Right atrium auricular region (tissue), 2 donors: ENCODE results near the gene USF1. TPM values are rescaled to one million over a fixed set of nuclear protein-coding genes. Genes with fewer than 3 reads are reported as not detected.

Source experiments
- DNase-seq: peaks from one replicate; pipeline ENCODE4 v3.0.0-alpha.2; 2019; ENCODE audit warnings: low spot score
- H3K27ac ChIP-seq, 2 donors: fragments of 200-600 bp; sonication (generic); 1 replicate in 1 of 2; 2 replicates in 1 of 2; pipeline ENCODE4 v1.5.1; 2016 to 2019
- H3K27me3 ChIP-seq, 2 donors: fragments of 200-600 bp; sonication (generic); one replicate each; pipeline versions ENCODE4 v1.5.1 to v1.6.0; 2017 to 2019
- H3K36me3 ChIP-seq: fragments of 200-600 bp; sonication (generic); one replicate; pipeline ENCODE4 v1.5.1; 2016
- H3K4me1 ChIP-seq, 2 donors: fragments of 200-600 bp; sonication (generic); one replicate each; pipeline versions ENCODE4 v1.5.1 to v1.6.0; 2017 to 2019
- H3K4me3 ChIP-seq, 2 donors: fragments of 200-600 bp; sonication (generic); 1 replicate in 1 of 2; 2 replicates in 1 of 2; pipeline ENCODE4 v1.5.1; 2017 to 2019; ENCODE audit warnings: mild to moderate bottlenecking in 1 of 2, moderate library complexity in 1 of 2
- H3K9me3 ChIP-seq, 2 donors: fragments of 200-600 bp; sonication (generic); one replicate each; pipeline ENCODE4 v1.5.1; 2019
- CTCF ChIP-seq, 2 donors: fragments of 200-600 bp; sonication (generic); IDR thresholded peaks; one replicate each; pipeline ENCODE4 v1.5.1; 2019; ENCODE audit warnings: antibody characterized with exemption in 2 of 2
- total RNA-seq, 2 donors: library from RNA; depleted of rRNA; stranded (reverse); fragments of >200 nt; gene quantifications; one replicate each; pipeline ENCODE4 v1.1.0, GENCODE V29; 2016

The USF1 gene
- total RNA-seq, 2 donors from 2014 or later, result 21.7 to 25.5 TPM

DNA sequence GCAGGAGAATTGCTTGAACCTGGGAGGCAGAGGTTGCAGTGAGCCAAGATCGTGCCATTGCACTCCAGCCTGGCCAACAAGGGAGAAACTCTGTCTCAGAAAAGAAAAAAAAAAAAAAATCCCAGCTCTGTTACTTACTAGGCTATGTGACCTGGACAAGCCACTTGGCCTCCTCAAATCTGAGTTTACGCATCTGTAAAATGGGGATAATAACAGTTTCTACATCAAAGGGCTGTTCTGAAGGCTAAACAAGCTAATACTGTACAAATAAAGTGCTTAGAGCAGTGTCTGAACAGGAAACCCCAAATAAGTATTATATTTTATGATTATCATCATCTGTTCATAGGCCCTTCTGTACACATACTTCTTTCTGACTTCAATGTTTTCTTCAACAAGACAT, 38.4 kb downstream of the USF1 start:
- Histone ChIP-seq H3K4me3 (no peak overlapping the region), H3K27ac (no peak overlapping the region), H3K27me3 (no peaks in the 10 kb centered on the region), H3K4me1 (no peaks in the 10 kb centered on the region), H3K36me3 (no peaks in the 10 kb centered on the region), H3K9me3 (no peaks in the 10 kb centered on the region)
- no peak for TF ChIP-seq CTCF (IDR thresholded peaks at IDR 0.05)
- DNase-seq, result no peak

GRCh38 chr1:161006563-161006962, 39.2 kb downstream of the USF1 start:
- no peak for DNase-seq
- Histone ChIP-seq H3K4me1 (no peaks in the 10 kb centered on the region), H3K27me3 (no peaks in the 10 kb centered on the region), H3K9me3 (no peaks in the 10 kb centered on the region), H3K36me3 (no peaks in the 10 kb centered on the region), H3K27ac (no peak overlapping the region), H3K4me3 (no peak overlapping the region)
- no peak for TF ChIP-seq CTCF (IDR thresholded peaks at IDR 0.05)

DNA sequence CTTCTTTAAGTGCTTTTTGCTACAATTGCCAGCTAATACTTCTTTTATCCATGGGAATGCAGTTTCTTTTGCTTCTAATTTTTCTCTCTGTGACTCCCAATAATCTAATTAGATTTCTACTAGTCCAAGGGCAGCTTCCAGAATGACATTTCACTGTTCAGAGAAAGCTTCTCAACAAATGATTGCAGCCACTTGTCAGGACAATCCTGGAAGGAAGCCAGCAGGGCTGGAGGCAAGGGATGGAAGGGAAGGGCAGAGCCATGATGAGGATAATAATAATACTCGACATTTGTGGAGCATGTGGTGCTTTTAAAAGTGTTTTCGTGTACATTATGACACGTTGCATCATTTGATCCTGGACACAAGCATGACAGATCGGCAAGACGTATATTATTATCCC, 44.3 kb downstream of the USF1 start:
- Histone ChIP-seq H3K4me3 (no peak overlapping the region), H3K27me3 (no peaks in the 10 kb centered on the region), H3K9me3 (no peaks in the 10 kb centered on the region), H3K27ac (no peak overlapping the region), H3K4me1 (peaks cover 0 to 13% of the 10 kb centered on the region in 2 donors), H3K36me3 (peaks cover 10% of the 10 kb centered on the region)
- no peak for DNase-seq
- no peak for TF ChIP-seq CTCF (IDR thresholded peaks at IDR 0.05)

- H3K36me3 ChIP-seq, result peaks cover 10% of the 10 kb centered on the region
- no peaks in the 10 kb centered on the region for H3K9me3 ChIP-seq
- no peaks in the 10 kb centered on the region for H3K27me3 ChIP-seq
- no peak for TF ChIP-seq CTCF (IDR thresholded peaks at IDR 0.05)
- no peak overlapping the region for H3K4me3 ChIP-seq
- no peak for DNase-seq
- H3K4me1 ChIP-seq, result peaks cover 0 to 13% of the 10 kb centered on the region in 2 donors
- H3K27ac ChIP-seq, result no peak overlapping the region
Observed at GRCh38 chr1:161000736-161001480, 44.9 kb downstream of the USF1 start.

GRCh38 chr1:160999376-160999775, 46.4 kb downstream of the USF1 start:
- no peak overlapping the region for H3K27ac ChIP-seq
- DNase-seq, result no peak
- H3K4me1 ChIP-seq, result peaks cover 0 to 13% of the 10 kb centered on the region in 2 donors
- peaks cover 10% of the 10 kb centered on the region for H3K36me3 ChIP-seq
- H3K4me3 ChIP-seq, result no peak overlapping the region
- H3K27me3 ChIP-seq, result no peaks in the 10 kb centered on the region
- no peaks in the 10 kb centered on the region for H3K9me3 ChIP-seq
- no peak for TF ChIP-seq CTCF (IDR thresholded peaks at IDR 0.05)
